TTC549 (cell line): ENCODE data around the gene RAB11B.
"Not testable (repeated sequence)": the region's sequence is repeated elsewhere in the genome, so short reads cannot be mapped to it uniquely, and the experiment has no call there.

Experiments
- FAIRE-seq: peaks from 2 replicates; lab custom pipeline; 2012; peaks lifted over from hg19 to GRCh38; lab: Jason Lieb, UNC

The RAB11B gene

GRCh38 chr19:8370176-8371010, 19.8 kb upstream of the RAB11B start:
- no peak for FAIRE-seq

- no peak for FAIRE-seq
Observed at GRCh38 chr19:8371011-8371804, 19.0 kb upstream of the RAB11B start.

GRCh38 chr19:8373867-8374813, 16.0 kb upstream of the RAB11B start:
- no peak for FAIRE-seq

GRCh38 chr19:8375766-8376165, 14.4 kb upstream of the RAB11B start:
- not testable (repeated sequence) for FAIRE-seq

GRCh38 chr19:8376373-8376974, 13.7 kb upstream of the RAB11B start:
- FAIRE-seq, result not testable (repeated sequence)

- FAIRE-seq, result no peak
Observed at GRCh38 chr19:8377598-8377997, 12.6 kb upstream of the RAB11B start.

- not testable (repeated sequence) for FAIRE-seq
Observed at GRCh38 chr19:8379156-8379891, 10.8 kb upstream of the RAB11B start.

- not testable (repeated sequence) for FAIRE-seq
Observed at GRCh38 chr19:8384569-8384968, 5.6 kb upstream of the RAB11B start.

- not testable (repeated sequence) for FAIRE-seq
Observed at GRCh38 chr19:8385103-8385502, 5.1 kb upstream of the RAB11B start.

- FAIRE-seq, result not testable (repeated sequence)
Observed at GRCh38 chr19:8385566-8385965, 4.6 kb upstream of the RAB11B start.

GRCh38 chr19:8386419-8386818, 3.7 kb upstream of the RAB11B start:
- not testable (repeated sequence) for FAIRE-seq

- no peak for FAIRE-seq
Observed at GRCh38 chr19:8386990-8387389, 3.2 kb upstream of the RAB11B start.

- FAIRE-seq, result no peak
Observed at GRCh38 chr19:8387688-8388611, 2.2 kb upstream of the RAB11B start.

- no peak for FAIRE-seq
Observed at GRCh38 chr19:8388612-8388958, 1.6 kb upstream of the RAB11B start.

GRCh38 chr19:8390617-8390981, 439 bp downstream of the RAB11B start:
- no peak for FAIRE-seq

GRCh38 chr19:8391198-8392016, 1.2 kb downstream of the RAB11B start:
- no peak for FAIRE-seq

GRCh38 chr19:8392017-8392591, 1.9 kb downstream of the RAB11B start:
- FAIRE-seq, result no peak

- FAIRE-seq, result no peak
Observed at GRCh38 chr19:8393192-8393870, 3.2 kb downstream of the RAB11B start.
